ENCODE data around the gene ENTPD1. TPM values are rescaled to one million over a fixed set of nuclear protein-coding genes. Genes with fewer than 3 reads are reported as not detected.

The ENTPD1 gene, protein sequence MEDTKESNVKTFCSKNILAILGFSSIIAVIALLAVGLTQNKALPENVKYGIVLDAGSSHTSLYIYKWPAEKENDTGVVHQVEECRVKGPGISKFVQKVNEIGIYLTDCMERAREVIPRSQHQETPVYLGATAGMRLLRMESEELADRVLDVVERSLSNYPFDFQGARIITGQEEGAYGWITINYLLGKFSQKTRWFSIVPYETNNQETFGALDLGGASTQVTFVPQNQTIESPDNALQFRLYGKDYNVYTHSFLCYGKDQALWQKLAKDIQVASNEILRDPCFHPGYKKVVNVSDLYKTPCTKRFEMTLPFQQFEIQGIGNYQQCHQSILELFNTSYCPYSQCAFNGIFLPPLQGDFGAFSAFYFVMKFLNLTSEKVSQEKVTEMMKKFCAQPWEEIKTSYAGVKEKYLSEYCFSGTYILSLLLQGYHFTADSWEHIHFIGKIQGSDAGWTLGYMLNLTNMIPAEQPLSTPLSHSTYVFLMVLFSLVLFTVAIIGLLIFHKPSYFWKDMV
- total RNA-seq: 0.26 and 0.32 TPM in 2 replicates

DNA sequence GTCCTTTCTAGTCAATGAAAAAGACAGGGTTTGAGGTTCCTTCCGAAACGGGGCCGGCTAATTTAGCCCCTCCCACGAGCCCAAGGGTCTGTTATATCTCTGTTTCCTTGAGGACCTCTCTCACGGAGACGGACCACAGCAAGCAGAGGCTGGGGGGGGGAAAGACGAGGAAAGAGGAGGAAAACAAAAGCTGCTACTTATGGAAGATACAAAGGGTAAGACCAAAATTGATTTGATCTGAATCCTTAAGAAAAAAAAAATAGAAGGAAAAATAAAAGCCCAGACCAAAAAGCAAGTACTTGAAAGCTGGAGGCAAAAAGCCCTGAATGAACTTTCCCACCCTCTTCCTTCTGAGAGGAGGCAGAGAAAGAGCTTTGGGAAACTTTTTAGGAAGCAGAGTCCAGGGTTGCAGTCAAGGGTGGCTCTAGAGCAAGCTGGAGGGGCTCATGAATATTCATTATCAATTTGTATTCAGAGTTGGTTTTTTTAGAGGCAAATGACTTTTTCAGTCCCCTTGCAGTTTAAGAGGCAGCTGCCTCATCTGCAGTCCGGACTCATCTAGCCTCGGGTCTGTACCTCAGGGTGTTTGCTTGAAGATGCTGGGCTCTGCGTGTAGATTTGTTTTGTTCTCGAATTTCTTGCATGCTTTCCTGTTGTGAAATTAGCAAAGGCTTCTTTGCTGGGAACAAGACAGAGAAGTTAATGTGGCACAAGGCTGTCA lies at the start of gene ENTPD1:
TSS of gene ENTPD1 (plus strand) at position 123 of the 721 bp plus-strand sequence. CDS start at position 200, 77 bp downstream.

DNA sequence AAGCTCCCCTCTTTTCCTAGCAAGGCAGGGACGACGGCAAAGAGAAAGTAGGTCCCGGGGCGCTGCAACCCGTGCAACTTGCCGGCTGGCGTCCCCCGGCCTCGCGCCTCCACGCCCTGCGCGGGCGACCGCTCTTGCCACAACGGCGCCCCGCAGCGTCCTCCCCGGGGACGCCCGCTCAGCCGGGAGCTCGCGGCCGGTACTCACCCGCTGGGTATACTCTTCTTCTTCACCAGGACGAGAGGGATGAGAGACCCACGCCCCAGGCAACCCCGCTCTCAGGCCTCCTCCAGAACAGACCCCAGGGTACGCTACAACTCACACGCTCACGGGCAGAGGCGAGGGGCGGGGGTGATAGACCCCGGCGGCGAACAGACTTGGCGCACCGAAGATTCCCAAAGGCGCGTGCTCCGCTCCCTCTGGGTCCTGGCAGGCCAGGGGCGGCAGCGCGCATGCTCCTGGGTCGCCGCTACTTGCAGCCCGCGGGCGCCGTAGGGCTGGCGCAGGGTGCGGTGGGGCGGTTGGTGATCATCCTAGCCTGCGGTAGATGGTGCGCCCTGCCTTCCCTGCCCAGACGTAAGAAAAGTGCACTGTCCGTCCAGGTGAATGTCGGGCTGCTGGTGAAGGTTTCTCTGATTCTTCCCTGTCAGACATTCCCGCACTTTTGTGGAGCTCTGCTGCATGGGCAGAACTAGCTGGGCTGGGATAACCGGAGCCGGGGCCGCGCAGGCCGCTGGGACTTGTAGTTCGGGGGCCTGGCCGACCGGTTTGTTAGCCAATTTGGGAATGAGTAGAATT lies 151.7 kb downstream of the ENTPD1 start, which contains the start of gene CC2D2B:
TSS of gene CC2D2B (plus strand) at position 520 of the 798 bp plus-strand sequence. CDS start 3,349 bp downstream, outside the sequence.

Other genes with a start within 250 kb of the ENTPD1 start
- 1.3 and 2.6 TPM in 2 replicates for gene SORBS1, start 194.8 kb upstream of the ENTPD1 start, total RNA-seq
- gene ALDH18A1, start 99.5 kb upstream of the ENTPD1 start, total RNA-seq: 102 and 115 TPM in 2 replicates
- gene TCTN3, start 62.2 kb upstream of the ENTPD1 start, total RNA-seq: 43.3 and 53.0 TPM in 2 replicates
- gene CC2D2B, start 151.8 kb downstream of the ENTPD1 start, total RNA-seq: 0.13 and 0.65 TPM in 2 replicates